GM12864 (cell line): ENCODE results near the gene ADAMTS2.

Source experiments
- DNase-seq: peaks from one replicate; pipeline ENCODE4 v3.0.0-alpha.2; 2011; ENCODE audit warnings: low read depth
- H3K4me3 ChIP-seq: 2 replicates; pipeline ENCODE4 v1.5.1; 2011; ENCODE audit warnings: mild to moderate bottlenecking, low read depth, low read length, control low read depth
- CTCF ChIP-seq: IDR thresholded peaks from 2 replicates; pipeline ENCODE4 v1.5.1; 2011; ENCODE audit warnings: low read depth, mild to moderate bottlenecking, moderate library complexity, low read length, control low read depth, inconsistent platforms; ENCODE audit errors: missing control alignments

ADAMTS2 gene

GRCh38 chr5:179188636-179189035 is 156.6 kb downstream of the ADAMTS2 start:
- TF ChIP-seq CTCF, result no peak
- DNase-seq, result no peak
- no peak overlapping the region for H3K4me3 ChIP-seq

DNA sequence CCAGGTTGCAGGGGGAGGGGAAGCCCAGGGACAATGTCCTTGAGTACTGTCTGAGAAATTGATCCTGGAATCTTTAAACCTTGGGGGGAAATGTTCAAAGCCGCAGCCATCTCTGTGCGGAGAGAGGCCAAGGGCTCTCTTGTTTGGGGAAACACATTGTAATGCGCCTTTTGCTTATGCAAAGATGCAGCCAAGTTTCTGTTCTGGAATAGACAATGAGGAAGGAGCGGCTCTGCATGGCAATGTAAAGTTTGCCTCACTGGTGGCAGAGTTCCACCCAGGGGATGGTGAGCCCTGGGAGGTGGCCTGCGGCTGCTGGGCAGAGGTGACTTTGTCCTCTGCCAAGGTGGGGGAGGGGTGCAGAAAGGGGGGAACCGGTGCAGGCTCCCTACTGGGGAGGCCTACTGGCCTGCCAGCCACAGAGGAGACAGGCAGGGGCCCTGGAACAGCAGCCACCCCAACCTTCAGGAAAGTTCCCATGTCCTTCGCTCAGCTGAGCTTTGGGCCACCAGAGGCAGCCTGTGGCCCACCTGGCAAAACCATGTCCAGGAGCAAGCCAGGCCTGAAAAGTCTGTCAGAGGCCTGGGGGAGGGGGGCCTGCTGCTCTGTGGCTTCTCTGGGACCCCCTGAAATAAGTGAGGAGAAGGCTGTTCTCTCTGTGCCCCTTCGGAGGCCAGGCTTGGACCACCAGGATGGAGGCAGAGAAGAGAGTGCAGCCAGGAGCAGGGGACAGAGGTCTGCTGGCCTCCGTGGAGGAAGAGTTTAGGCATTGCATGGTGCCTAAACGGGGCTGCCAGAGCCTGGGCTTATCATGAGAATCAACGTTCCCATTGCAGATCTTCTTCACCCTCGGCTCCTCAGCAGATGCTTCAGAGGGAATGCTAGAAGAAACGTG is 157.3 kb downstream of the ADAMTS2 start:
- no peak for DNase-seq
- no peak overlapping the region for H3K4me3 ChIP-seq
- no peak for TF ChIP-seq CTCF

DNA sequence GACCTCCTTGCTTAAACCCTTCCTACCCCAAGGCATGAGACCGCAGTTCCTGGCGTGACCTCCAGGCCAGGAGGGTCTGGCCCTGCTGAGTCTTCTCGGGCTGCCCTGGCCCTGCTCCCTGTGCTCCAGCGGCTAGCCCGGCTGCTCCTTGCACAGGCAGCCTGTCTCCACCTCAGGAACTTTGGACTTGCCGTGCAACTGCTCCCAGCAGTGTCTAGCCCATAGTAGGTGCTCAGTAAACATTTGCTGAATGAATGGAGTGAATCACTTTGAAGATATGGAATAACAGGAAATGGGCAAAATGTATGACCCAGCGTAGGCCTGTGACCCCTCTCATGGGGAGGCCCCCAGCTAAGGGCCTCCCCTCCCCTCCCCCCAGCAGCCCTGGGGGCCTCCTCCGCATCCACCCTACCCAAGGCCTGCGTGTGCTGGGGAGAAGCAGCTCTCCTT is 158.0 kb downstream of the ADAMTS2 start:
- no peak overlapping the region for H3K4me3 ChIP-seq
- DNase-seq, result no peak
- no peak for TF ChIP-seq CTCF

GRCh38 chr5:179186801-179187200 is 158.5 kb downstream of the ADAMTS2 start:
- DNase-seq, result no peak
- TF ChIP-seq CTCF, result no peak
- H3K4me3 ChIP-seq, result no peak overlapping the region

GRCh38 chr5:179185941-179186411 is 159.3 kb downstream of the ADAMTS2 start:
- no peak for DNase-seq
- TF ChIP-seq CTCF, result no peak

GRCh38 chr5:179185256-179185940 is 159.9 kb downstream of the ADAMTS2 start:
- no peak for TF ChIP-seq CTCF
- DNase-seq, result no peak

More at GRCh38 chr5:179185941-179186411, 159.3 kb downstream of the ADAMTS2 start:
- H3K4me3 ChIP-seq, result no peak overlapping the region

More at GRCh38 chr5:179185256-179185940, 159.9 kb downstream of the ADAMTS2 start:
- no peak overlapping the region for H3K4me3 ChIP-seq
